Glutamatergic neuron (in vitro differentiated cells): ENCODE measurements around the gene KRTAP10-1. TPM values are rescaled to one million over a fixed set of nuclear protein-coding genes. Genes with fewer than 3 reads are reported as not detected.
"Not testable (repeated sequence)": the region's sequence is repeated elsewhere in the genome, so short reads cannot be mapped to it uniquely, and the experiment has no call there.

Experiments
- DNase-seq: peaks from one replicate; pipeline ENCODE4 v3.0.0; 2022
- H3K27ac Mint-ChIP-seq: one replicate; pipeline ENCODE4 v1.8.0; 2020; ENCODE audit warnings: mild to moderate bottlenecking, mixed read lengths, inconsistent platforms; ENCODE audit not compliant: unreplicated experiment
- H3K27me3 Mint-ChIP-seq: one replicate; pipeline ENCODE4 v1.8.0; 2020; ENCODE audit warnings: mild to moderate bottlenecking, moderate library complexity, mixed read lengths, inconsistent platforms; ENCODE audit not compliant: unreplicated experiment
- H3K36me3 Mint-ChIP-seq: one replicate; pipeline ENCODE4 v1.8.0; 2020; ENCODE audit warnings: mild to moderate bottlenecking, mixed read lengths, inconsistent platforms; ENCODE audit not compliant: unreplicated experiment
- H3K4me1 Mint-ChIP-seq: one replicate; pipeline ENCODE4 v1.8.0; 2020; ENCODE audit warnings: mild to moderate bottlenecking, low read depth, mixed read lengths, inconsistent platforms; ENCODE audit not compliant: unreplicated experiment
- H3K4me3 Mint-ChIP-seq: one replicate; pipeline ENCODE4 v1.8.0; 2020; ENCODE audit warnings: mild to moderate bottlenecking, mixed read lengths, inconsistent platforms; ENCODE audit not compliant: unreplicated experiment
- H3K9me3 Mint-ChIP-seq: one replicate; pipeline ENCODE4 v1.8.0; 2020; ENCODE audit warnings: mild to moderate bottlenecking, moderate library complexity, mixed read lengths, inconsistent platforms; ENCODE audit not compliant: unreplicated experiment
- total RNA-seq: library from RNA; stranded (reverse); fragmentation: NEBNext Ultra II Directional; extraction: Animal tissue kit (Norgen Biotek cat#: 25700); gene quantifications from one replicate; pipeline ENCODE4 v1.2.1, GENCODE V29; 2021; ENCODE audit not compliant: unreplicated experiment
- TF ChIP-seq, protein P1 (sequence below): fragments of 200-600 bp; sonication (generic); IDR thresholded peaks from one replicate; pipeline ENCODE4 v1.5.0; 2021; ENCODE audit not compliant: partially characterized antibody, unreplicated experiment

The KRTAP10-1 gene
- total RNA-seq, 1 donor from 2014 or later = not detected

DNA sequence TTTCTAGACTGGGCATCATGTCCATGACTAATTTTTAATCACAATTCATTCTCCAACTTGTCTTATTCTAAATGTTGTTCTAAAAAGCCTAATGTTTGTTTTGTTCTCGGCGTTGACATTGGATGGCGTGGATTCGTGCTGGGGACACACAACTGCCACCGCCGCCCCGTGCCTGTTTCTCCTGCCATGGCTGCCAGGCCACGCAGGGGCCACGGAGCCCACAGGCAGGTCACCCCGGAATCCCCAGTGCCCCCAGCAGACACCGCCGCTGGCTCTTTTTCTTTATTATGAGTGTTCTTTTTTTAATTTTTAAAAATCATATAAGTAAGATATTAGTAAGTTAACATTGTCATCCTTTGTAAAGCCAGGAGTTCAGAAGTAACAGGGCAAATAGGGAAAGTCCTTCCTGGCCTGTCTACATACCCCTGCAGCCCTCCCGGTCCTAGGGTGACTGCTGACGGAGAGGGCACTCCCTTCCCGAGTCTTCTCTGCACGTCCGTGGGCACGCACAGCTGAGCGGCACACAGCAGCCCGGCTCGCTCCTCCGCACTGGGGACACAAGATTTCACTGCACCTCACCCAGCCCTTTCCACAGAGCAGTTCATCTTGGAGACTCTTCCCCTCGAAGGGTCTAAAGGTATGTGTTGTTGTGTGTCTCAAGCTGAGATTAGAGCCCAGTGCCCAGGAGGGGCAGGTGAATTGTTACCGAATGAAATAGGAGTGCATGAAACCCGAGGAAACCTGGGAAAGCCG is 32.1 kb downstream of the KRTAP10-1 start:
- TF ChIP-seq, protein P1, sequence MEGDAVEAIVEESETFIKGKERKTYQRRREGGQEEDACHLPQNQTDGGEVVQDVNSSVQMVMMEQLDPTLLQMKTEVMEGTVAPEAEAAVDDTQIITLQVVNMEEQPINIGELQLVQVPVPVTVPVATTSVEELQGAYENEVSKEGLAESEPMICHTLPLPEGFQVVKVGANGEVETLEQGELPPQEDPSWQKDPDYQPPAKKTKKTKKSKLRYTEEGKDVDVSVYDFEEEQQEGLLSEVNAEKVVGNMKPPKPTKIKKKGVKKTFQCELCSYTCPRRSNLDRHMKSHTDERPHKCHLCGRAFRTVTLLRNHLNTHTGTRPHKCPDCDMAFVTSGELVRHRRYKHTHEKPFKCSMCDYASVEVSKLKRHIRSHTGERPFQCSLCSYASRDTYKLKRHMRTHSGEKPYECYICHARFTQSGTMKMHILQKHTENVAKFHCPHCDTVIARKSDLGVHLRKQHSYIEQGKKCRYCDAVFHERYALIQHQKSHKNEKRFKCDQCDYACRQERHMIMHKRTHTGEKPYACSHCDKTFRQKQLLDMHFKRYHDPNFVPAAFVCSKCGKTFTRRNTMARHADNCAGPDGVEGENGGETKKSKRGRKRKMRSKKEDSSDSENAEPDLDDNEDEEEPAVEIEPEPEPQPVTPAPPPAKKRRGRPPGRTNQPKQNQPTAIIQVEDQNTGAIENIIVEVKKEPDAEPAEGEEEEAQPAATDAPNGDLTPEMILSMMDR = no peak
- Mint-ChIP-seq H3K27me3 (peaks cover 4% of the 10 kb centered on the region), H3K4me3 (no peak overlapping the region), H3K9me3 (no peaks in the 10 kb centered on the region), H3K36me3 (no peaks in the 10 kb centered on the region), H3K27ac (no peak overlapping the region), H3K4me1 (no peaks in the 10 kb centered on the region)
- DNase-seq = peak; percentile 8

DNA sequence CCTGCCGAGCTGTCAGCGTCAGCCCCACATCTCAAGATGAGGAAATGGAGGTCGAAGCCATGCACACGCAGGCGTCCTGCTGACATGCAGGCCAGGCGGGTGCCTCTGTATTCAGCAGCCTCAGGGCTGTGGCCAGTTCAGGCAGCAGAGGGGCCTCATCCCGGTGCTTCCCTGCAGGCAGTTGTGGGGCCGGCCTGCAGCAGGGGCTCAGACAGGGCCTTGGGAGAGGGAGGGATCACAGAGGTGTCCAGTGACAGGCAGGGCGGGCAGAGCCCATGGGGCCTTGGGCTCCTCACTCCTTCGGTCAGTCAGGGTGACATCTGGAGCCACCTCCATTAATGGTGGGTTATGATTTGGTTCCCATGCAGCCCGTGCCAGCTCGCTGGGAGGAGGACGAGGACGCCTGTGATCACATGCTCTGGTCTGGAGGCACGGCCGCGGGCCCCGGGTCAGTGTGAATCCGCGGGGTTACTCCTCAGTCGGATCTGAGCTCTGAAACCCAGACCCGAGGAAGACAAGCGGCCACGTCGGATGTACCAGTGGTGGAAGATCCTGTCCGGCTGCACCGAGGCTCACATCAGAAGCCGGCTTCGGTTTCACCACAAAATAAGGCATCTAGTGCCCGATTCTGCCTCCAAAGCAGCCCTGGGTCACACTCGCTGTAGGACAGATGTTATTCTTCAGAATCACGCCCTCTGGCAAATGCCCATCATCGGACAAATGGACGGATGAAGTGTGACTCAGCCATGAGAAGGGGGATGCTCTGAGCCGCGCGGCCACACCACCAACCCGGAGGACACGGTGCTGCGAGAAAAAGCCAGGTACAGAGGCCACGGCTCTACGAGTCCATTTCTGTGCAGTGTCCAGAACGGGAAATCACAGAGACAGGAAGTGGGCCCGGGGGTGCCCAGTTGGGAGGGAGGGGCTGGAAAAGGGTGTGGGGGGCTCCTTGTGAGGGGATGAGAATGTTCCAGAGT is 33.4 kb downstream of the KRTAP10-1 start:
- TF ChIP-seq, protein P1 = no peak
- Mint-ChIP-seq H3K36me3 (no peaks in the 10 kb centered on the region), H3K27ac (no peak overlapping the region), H3K4me1 (peaks cover 3% of the 10 kb centered on the region), H3K27me3 (peaks cover 4% of the 10 kb centered on the region), H3K9me3 (no peaks in the 10 kb centered on the region), H3K4me3 (no peak overlapping the region)
- no peak for DNase-seq

DNA sequence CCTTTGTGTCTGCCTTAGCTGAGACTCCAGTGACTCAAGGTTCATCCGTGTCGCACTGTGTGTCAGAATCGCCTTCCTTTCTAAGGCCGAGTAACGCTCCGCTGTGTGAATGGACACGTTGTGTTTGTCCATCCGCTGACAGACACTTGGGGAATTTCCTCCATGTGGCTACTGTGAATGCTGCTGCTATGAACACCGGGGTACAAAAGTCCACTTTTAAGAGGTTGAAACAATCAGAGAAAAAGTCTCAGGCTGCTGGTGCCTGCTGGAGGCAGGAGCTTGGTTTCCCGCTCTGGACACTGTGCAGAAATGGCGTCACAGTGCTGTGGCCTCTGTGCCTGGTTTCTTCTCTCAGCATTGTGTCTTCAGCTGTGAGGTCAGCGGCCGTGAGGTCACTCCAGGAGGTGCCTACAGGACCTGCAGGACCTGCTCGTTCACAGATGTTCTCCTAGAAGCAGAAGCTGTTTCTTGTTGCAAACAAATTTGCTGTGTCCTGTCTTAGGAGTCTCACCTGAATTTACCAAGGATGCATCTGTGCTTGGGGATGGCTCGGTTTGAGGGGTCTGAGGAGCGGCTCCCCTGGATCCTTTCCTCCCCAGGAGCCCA is 34.2 kb downstream of the KRTAP10-1 start:
- Mint-ChIP-seq H3K4me3 (no peak overlapping the region), H3K4me1 (peaks cover 3% of the 10 kb centered on the region), H3K27ac (no peak overlapping the region), H3K9me3 (no peaks in the 10 kb centered on the region), H3K36me3 (no peaks in the 10 kb centered on the region), H3K27me3 (peaks cover 4% of the 10 kb centered on the region)
- TF ChIP-seq, protein P1 = no peak
- DNase-seq = no peak

DNA sequence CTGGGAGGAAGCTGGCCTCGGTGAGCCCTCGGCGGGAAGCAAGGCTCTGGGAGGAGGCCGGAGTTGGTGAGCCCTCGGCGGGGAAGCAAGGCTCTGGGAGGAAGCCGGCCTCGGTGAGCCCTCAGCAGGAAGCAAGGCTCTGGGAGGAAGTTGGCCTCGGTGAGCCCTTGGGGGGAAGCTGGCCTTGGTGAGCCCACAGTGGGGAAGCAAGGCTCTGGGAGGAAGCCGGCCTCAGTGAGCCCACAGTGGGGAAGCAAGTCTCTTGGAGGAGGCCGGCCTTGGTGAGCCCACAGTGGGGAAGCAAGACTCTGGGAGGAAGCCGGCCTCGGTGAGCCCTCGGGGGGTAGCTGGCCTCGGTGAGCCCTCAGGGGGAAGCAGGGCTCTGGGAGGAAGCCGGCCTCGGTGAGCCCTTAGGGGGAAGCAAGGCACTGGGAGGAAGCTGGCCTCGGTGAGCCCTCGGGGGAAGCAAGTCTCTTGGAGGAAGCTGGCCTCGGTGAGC is 36.0 kb downstream of the KRTAP10-1 start:
- Mint-ChIP-seq H3K4me3 (no peak overlapping the region), H3K27ac (no peak overlapping the region), H3K36me3 (no peaks in the 10 kb centered on the region)

DNA sequence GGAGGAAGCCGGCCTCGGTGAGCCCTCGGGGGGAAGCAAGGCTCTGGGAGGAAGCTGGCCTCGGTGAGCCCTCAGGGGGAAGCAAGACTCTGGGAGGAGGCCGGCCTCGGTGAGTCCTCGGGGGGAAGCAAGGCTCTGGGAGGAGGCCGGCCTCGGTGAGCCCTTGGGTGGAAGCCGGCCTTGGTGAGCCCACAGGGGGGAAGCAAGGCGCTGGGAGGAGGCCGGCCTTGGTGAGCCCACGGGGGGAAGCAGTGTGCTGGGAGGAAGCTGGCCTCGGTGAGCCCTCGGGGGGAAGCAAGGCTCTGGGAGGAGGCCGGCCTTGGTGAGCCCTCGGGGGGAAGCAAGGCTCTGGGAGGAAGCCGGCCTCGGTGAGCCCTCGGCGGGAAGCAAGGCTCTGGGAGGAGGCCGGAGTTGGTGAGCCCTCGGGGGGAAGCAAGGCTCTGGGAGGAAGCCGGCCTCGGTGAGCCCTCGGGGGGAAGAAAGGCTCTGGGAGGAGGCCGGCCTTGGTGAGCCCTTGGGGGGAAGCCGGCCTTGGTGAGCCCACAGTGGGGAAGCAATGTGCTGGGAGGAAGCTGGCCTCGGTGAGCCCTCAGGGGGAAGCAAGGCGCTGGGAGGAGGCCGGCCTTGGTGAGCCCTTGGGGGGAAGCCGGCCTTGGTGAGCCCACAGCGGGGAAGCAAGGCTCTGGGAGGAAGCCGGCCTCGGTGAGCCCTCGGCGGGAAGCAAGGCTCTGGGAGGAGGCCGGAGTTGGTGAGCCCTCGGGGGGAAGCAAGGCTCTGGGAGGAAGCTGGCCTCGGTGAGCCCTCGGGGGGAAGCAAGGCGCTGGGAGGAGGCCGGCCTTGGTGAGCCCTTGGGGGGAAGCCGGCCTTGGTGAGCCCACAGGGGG is 36.7 kb downstream of the KRTAP10-1 start:
- H3K9me3 Mint-ChIP-seq, H3K27me3 Mint-ChIP-seq, H3K36me3 Mint-ChIP-seq, H3K4me3 Mint-ChIP-seq, H3K4me1 Mint-ChIP-seq, DNase-seq, H3K27ac Mint-ChIP-seq: not testable (repeated sequence)

More for the DNA sequence above, 36.0 kb downstream of the KRTAP10-1 start:
- Mint-ChIP-seq H3K4me1 (peaks cover 3% of the 10 kb centered on the region), H3K27me3 (peaks cover 2% of the 10 kb centered on the region), H3K9me3 (peaks cover 1% of the 10 kb centered on the region)
- TF ChIP-seq, protein P1 = no peak
- DNase-seq = no peak
